Progenitor cell of endocrine pancreas (in vitro differentiated cells): ENCODE measurements around the gene LILRA2. TPM values are rescaled to one million over a fixed set of nuclear protein-coding genes. Genes with fewer than 3 reads are reported as not detected.
"Not testable (repeated sequence)": the region's sequence is repeated elsewhere in the genome, so short reads cannot be mapped to it uniquely, and the experiment has no call there.

ENCODE experiments used
- DNase-seq: peaks from one replicate; pipeline ENCODE4 v3.0.0; 2021; ENCODE audit warnings: low spot score; ENCODE audit not compliant: unreplicated experiment
- H3K27ac Mint-ChIP-seq: 2 replicates; pipeline ENCODE4 v1.8.0; 2021; ENCODE audit warnings: mild to moderate bottlenecking, moderate library complexity, mixed read lengths
- H3K27me3 Mint-ChIP-seq: 2 replicates; pipeline ENCODE4 v1.8.0; 2021; ENCODE audit warnings: mixed read lengths
- H3K36me3 Mint-ChIP-seq: 2 replicates; pipeline ENCODE4 v1.8.0; 2022; ENCODE audit warnings: mixed read lengths; ENCODE audit not compliant: insufficient read depth
- H3K4me1 Mint-ChIP-seq: 2 replicates; pipeline ENCODE4 v1.8.0; 2021; ENCODE audit warnings: low read depth, mixed read lengths
- H3K4me3 Mint-ChIP-seq: 2 replicates; pipeline ENCODE4 v1.8.0; 2021; ENCODE audit warnings: low read depth, mild to moderate bottlenecking, moderate library complexity, mixed read lengths
- H3K9me3 Mint-ChIP-seq: 2 replicates; pipeline ENCODE4 v1.8.0; 2021; ENCODE audit warnings: low read depth, mixed read lengths
- CTCF ChIP-seq: fragments of 200-600 bp; sonication (generic); IDR thresholded peaks from one replicate; pipeline ENCODE4 v1.5.0; 2021; ENCODE audit warnings: antibody characterized with exemption, mild to moderate bottlenecking; ENCODE audit not compliant: unreplicated experiment
- total RNA-seq: library from RNA; stranded (reverse); gene quantifications from 2 replicates; pipeline ENCODE4 v1.2.1, GENCODE V29; 2021

The LILRA2 gene
- total RNA-seq, 1 donor from 2014 or later, result not detected

GRCh38 chr19:54561840-54562239, 11.8 kb upstream of the LILRA2 start:
- peaks cover 39% of the 10 kb centered on the region for H3K9me3 Mint-ChIP-seq

GRCh38 chr19:54563206-54563605, 10.4 kb upstream of the LILRA2 start:
- H3K4me3 Mint-ChIP-seq, DNase-seq, H3K27ac Mint-ChIP-seq, H3K36me3 Mint-ChIP-seq, H3K4me1 Mint-ChIP-seq, H3K27me3 Mint-ChIP-seq: not testable (repeated sequence)
- H3K9me3 Mint-ChIP-seq, result peaks cover 42% of the 10 kb centered on the region

More at GRCh38 chr19:54561840-54562239, 11.8 kb upstream of the LILRA2 start:
- no peak for DNase-seq
- no peak overlapping the region for H3K27ac Mint-ChIP-seq
- no peaks in the 10 kb centered on the region for H3K27me3 Mint-ChIP-seq
- no peaks in the 10 kb centered on the region for H3K36me3 Mint-ChIP-seq
- H3K4me1 Mint-ChIP-seq, result no peaks in the 10 kb centered on the region
- no peak for TF ChIP-seq CTCF
- no peak overlapping the region for H3K4me3 Mint-ChIP-seq

- Mint-ChIP-seq H3K4me1 (no peaks in the 10 kb centered on the region), H3K4me3 (no peak overlapping the region), H3K9me3 (peaks cover 48% of the 10 kb centered on the region), H3K36me3 (no peaks in the 10 kb centered on the region), H3K27ac (no peak overlapping the region), H3K27me3 (no peaks in the 10 kb centered on the region)
- TF ChIP-seq CTCF, result no peak
- no peak for DNase-seq
Measured at GRCh38 chr19:54570316-54570715, 3.3 kb upstream of the LILRA2 start.

GRCh38 chr19:54571715-54572615, 1.6 kb upstream of the LILRA2 start:
- H3K4me1 Mint-ChIP-seq, H3K27ac Mint-ChIP-seq, H3K27me3 Mint-ChIP-seq: not testable (repeated sequence)

GRCh38 chr19:54572696-54573311, 786 bp upstream of the LILRA2 start:
- no peak for TF ChIP-seq CTCF
- Mint-ChIP-seq H3K36me3 (no peaks in the 10 kb centered on the region), H3K4me3 (no peak overlapping the region), H3K9me3 (peaks cover 37% of the 10 kb centered on the region), H3K27me3 (no peaks in the 10 kb centered on the region), H3K4me1 (no peaks in the 10 kb centered on the region), H3K27ac (no peak overlapping the region)
- DNase-seq, result no peak

More at GRCh38 chr19:54571715-54572615, 1.6 kb upstream of the LILRA2 start:
- H3K9me3 Mint-ChIP-seq, result peaks cover 39% of the 10 kb centered on the region
- H3K36me3 Mint-ChIP-seq, DNase-seq, H3K4me3 Mint-ChIP-seq: not testable (repeated sequence)

GRCh38 chr19:54574051-54574450, 461 bp downstream of the LILRA2 start:
- TF ChIP-seq CTCF, result no peak
- Mint-ChIP-seq H3K4me3 (no peak overlapping the region), H3K36me3 (no peaks in the 10 kb centered on the region), H3K27ac (no peak overlapping the region), H3K9me3 (peaks cover 33% of the 10 kb centered on the region), H3K4me1 (no peaks in the 10 kb centered on the region), H3K27me3 (no peaks in the 10 kb centered on the region)
- DNase-seq, result no peak
